C1 segment of cervical spinal cord (tissue), 14 donors: ENCODE data around the gene GPR156.
"Not testable (repeated sequence)": the region's sequence is repeated elsewhere in the genome, so short reads cannot be mapped to it uniquely, and the experiment has no call there.

Source experiments
- DNase-seq, 14 donors: peaks; one replicate each; lab custom pipeline; 2025; lab: John Stamatoyannopoulos, UW

GPR156 gene

DNA sequence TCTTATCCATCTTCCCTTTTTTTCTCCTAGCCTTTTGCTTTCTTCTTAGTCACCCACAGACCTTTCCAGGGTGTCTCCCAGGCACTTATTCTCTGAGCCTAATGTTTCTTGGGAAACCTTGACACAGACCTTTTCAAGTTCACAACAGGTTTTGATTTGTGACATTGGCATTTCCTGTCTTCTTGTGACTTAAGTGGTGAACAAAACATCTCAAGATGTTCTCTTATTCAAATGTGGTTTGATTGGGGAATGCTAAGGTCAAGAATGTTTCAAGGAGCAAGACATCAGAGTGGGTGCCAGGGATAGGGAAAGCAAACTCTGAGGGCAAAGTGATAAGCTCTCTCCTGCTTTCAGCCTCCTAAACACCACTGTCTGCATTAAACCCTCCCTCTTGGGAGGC, 122.6 kb downstream of the GPR156 start:
- no peak for DNase-seq

DNA sequence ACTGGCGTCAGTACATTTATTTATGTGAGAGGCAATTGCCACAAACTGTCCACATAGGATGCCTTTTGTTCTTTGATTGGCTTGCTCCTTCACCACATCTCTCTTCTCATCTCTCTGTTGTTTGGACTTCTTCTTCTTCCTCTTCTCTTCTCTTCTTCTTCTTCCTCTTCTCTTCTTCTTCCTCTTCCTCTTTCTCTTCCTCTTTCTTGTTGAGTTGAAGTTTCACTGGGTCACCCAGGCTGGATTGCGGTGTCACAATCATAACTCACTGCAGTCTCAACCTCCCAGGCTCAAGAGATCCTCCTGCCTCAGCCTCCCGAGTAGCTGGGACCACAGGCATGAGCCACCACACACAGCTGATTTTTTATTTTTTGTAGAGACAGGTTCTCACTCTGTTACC, 123.1 kb downstream of the GPR156 start:
- DNase-seq = no peak

DNA sequence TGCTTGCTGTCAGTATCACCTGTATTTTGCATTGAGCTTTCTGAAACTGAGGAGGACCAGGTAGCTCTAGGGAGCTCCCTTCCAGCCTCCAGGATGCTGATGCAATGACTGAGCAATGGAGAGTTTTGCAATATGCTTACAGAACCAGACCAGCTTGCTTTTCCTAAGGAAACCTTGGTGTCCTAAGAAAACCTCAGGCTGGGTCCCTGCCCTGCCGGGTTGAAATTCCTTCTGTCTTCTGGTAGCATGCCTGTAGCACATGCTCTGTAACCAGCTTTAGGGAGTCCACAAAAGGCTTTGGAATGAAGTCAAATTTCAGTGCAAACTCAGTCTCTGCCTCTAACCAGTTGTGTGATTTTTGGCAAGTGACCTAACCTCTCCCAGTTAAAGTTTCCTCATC, 125.0 kb downstream of the GPR156 start:
- DNase-seq = no peak

DNA sequence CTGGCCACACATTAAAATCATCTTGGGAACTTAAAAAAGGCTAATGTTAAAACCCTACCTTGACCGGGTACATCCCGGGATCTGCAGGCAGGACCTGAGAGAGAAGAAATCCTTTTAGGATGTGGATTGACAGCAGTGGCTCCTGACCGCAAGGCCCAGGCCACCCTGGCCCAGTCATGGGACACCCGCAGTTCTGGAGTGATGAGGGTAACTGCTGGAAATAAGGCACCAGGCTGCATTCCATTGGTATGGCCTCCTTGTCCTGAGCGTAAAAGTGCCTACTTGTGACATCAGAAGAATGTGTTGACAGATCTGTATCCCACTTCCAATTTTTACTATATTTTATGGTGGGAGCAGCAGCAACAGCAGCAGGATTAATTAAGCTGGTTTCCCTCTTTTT, 127.3 kb downstream of the GPR156 start:
- DNase-seq = no peak

DNA sequence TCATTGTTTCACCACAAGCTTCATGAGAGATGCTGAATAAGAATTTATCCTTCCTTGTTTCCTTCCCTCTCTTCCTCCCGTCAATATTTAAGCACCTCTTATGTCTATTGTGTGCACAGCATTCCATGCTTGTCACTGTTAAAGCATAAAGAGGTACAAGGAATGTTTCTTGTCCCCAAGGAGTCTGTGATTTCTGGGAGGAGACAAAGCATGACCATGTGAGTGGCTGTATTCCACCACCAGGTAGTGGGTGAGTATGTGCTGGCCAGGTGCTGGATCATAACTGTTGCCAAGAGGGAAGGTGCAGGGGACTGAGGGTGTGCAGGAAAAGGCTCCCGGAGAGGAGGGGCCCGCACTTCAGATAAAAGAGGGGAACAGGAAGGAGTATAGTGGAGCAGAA, 127.9 kb downstream of the GPR156 start:
- DNase-seq = no peak

DNA sequence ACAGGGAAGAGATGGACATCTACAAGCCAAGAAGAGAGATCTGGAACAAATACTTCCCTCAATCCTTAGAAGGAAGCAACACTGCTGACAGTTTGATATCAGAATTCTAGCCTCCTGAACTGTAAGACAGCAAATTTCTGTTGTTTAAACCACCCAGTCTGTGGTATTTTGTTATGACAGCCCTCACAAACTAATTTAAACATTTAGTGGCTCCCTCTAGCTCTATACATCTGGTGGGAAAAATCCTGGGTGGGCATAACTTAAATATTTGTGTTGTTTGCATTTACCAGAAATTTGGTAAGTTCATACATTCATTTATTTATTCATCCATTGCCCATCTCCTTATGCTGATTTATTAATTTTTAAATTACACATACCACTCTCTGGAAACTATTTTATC, 128.3 kb downstream of the GPR156 start:
- DNase-seq = no peak

DNA sequence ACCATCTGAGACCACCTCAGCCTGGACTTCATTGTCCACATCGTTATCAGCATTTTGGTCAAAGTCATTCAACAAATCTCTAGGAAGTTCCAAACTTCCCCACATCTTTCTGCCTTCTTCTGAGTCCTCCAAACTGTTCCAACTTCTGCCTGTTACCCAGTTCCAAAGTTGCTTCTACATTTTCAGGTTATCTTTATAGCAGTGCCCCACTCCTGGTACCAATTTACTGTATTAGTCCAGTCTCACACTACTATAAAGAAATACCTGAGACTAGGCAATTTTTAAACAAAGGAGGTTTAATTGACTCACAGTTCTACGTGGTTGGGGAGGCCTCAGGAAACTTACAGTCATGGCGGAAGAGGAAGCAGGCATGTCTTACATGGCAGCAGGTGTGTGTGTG, 129.3 kb downstream of the GPR156 start:
- not testable (repeated sequence) for DNase-seq

DNA sequence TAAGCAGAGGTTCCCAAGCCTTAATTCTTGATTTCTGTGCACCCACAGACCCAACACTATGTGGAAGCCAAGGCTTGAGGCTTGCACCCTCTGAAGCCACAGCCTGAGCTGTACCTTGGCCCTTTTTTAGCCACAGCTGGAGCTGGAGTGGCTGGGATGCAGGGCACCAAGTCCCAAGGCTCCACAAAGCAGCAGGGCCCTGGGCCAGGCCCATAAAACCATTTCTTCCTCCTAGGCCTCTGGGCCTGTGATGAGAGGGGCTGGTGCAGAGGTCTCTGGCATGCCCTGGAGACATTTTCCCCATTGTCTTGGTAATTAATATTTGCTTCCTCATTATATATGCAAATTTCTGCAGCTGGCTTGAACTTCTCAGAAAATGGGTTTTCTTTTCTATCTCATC, 129.9 kb downstream of the GPR156 start:
- DNase-seq = no peak

DNA sequence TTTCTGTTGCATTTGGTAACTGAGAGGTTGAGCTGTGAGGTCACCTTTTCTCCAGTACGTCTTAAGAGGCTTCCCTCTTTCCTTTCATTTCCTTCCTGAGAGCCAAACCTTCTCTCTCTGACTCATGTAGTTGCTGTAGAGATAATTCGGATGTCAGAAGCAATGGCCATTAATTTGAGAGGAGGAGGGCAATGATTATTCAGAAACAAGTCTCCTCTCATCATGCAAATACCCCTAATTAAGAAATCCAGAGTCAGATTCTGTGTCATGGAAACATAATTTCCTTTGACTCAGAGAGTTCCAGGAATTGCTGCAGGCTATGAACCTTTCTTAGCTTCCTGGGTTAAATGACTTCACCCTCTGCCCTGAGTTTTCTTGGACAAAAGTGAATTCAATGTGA, 131.7 kb downstream of the GPR156 start:
- DNase-seq = no peak

DNA sequence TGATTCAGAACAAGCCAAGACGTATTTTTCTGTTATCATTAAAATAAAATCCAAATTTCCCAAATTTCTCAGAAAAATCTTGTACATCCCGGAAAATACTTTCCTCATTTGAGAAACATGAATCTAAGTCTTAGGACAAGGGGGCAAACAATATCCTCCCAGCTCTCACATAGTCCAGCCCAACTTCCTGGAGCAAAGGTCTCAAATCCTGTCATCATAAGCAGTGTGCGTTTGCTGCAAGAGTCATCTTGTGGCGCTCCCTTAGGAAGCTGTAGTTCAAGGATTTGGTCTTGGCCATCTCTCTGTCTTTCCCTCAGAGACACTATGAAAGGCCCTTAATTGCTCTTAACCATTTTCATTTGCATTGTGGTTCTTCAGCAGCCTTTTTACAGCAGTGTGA, 133.2 kb downstream of the GPR156 start:
- DNase-seq = no peak

DNA sequence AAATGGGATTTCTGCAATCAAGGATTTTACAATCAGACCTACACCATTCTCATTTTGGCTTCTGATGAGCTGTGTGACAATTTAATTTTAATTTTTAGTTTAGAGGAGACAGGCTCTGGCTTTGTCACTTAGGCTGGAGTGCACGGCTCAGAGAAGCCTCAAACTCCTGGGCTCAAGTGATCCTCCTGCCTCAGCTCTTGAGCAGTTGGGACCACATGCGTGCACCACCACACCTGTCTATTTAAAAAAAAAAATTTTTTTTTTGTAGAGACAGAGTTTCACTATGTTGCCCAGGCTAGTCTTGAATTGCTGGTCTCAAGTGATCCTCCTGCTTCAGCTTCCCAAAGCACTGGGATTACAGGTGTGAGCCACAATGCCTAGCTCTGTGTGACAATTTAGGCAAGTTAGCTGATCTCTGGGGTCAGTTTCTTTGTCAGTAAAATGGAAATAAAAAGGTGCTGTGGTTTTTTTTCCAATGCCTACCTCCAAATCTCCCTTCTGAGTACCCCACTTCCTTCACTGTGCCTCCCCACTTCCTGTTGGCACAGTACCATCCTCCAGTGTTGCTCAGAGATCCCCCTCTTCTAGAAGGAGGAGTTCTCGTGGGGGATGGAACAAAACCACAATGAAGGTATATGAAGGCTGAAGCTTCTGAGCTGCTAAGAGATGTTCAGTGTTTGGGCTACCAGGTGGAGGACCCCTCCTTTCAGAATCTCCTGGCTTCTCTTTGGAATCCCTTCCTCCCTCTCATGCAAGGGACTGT, 136.7 kb downstream of the GPR156 start:
- no peak for DNase-seq

DNA sequence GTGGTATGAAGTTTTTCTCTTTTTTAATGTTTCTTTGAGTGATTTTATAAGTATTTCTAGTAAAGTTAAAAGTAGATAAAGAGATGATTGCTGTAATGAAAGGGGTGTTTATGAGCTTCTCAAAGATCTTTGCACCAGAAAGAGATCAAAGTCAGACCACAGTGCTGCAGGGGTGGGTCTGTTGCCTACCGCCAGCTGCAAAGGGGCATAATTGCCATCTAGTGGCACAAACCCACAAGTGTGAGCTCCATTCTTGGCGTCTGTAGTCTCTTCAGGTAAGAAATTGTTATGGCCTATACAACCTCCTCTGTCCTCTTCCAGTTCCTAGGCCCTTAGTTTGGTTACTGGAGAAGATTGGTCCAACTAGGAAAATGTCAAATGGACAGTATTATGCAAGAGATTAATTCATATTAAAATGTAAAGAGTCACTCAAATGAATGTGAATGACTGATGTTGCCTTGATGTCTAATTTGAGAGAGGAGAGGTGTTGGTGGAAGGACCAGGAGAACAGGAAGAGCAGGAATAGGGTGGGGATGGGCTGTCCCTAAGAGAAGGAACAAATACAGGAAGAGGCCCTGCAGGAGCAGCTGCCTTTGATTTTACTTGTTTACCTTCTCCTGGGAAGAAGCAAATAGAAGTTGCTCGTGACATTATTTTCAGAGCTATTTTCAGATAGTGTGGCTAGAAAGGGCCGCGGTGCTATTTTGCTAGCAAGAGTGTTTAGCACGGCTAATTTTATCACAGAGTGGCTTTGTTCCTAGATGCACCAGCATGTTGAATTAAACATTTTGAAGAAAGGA, 137.8 kb downstream of the GPR156 start:
- no peak for DNase-seq

DNA sequence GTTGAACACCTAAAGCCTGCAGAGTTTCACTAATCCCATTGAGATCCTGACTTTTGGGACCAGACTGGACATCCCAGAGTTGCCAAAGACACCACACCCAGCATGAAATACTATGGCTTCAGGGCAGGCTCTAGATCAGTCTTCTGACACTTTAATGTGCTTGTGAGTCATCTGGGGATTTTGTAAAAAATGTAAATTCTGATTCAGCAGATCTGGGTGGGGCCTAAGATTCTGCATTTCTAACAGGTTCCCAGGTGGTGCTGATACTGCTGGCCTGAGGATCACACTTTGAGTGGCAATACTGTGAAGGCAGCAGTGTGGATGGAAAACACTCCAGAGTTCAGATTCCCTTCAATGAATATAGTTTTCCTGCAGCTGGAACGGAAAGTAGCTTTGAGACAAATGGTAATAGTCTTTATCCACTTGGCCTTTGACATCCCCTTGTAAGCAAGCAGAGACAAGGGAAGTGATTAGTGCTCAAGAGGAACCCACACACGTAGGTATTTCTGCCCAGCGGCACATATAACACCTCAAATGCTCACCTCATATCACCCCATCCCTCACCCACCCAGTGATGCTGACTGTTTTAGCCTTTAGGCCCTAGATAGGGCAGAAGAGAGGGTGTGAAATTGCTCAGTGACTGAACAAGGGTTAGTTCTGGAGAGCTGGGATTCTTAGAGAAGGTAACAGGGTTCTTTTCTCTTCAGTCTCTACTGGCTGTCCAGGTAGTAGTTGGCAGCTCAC, 139.3 kb downstream of the GPR156 start:
- DNase-seq = no peak

DNA sequence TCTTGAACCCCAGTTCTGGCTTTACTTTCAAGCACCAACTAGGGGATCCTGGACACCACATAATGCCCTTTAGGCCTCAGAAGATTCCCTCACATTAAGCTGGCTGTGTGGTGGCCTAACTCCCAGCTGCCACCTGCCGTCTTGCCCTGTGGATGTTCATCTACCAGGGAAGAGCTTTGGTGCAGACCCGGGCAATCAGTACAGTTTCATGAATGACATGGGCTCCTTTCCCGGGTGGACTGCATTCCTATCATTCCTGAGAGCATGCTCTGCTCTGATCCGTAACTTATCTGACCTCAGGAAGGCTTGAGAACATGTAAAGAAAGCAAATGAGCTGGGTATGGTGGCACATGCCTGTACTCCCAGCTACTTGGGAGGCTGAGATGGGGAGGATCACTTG, 140.8 kb downstream of the GPR156 start:
- DNase-seq = no peak

DNA sequence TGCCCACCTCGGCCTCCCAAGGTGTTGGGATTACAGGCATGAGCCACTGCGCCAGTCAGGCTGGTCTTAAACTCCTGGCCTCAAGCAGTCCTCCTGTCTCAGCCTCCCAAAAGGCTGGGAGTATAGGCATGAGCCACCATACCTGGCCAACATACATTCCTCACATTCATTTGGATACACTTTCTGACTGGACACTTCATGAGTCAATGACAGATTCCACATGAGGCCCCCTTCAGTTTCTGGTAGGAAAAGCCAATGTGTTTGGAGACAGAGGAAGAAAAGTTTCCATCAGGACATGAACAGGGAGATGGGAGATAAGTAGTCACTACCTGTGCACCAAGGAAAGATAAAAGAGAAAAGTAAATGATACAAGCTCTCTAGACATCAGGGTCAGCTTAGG, 141.3 kb downstream of the GPR156 start:
- DNase-seq = no peak

DNA sequence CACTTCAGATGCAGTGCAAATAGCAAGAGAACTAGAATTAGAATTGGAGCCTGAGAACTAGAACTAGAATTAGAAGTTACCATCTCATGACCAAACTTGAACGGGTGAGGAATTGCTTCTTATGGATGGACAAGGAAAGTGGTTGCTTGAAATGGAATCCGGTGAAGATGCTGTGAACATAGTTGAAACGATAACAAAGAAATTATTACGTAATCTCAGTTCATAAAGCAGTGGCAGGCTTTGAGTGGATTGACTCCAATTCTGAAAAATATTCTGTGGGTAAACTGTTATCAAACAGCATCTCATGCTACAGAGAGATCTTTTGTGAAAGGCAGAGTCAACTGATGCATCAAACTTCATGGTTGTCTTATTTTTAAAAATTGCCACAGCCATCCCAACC, 142.8 kb downstream of the GPR156 start:
- DNase-seq = no peak

DNA sequence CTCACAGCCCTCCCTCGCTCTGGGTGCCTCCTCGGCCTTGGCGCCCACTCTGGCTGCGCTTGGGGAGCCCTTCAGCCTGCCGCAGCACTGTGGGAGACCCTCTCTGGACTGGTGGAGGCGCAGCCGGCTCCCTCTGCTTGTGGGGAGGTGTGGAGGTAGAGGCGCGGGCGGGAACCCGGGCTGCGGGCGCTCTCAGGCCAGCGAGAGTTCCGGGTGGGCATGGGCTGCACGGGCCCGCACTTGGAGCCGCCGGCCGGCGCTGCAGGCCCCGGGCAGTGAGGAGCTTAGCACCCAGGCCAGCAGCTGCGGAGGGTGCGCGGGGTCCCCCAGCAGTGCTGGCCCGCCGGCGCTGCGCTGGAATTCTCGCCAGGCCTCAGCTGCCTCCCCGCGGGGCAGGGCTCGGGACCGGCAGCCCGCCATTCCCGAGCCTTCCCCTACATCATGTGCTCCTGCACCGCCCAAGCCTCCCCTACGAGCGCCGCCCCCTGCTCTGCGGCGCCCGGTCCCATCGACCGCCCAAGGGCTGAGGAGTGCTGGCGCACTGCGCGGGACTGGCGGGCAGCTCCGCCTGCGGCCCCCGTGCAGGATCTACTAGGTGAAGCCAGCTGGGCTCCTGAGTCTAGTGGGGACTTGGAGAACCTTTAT, 144.8 kb downstream of the GPR156 start:
- DNase-seq = no peak

DNA sequence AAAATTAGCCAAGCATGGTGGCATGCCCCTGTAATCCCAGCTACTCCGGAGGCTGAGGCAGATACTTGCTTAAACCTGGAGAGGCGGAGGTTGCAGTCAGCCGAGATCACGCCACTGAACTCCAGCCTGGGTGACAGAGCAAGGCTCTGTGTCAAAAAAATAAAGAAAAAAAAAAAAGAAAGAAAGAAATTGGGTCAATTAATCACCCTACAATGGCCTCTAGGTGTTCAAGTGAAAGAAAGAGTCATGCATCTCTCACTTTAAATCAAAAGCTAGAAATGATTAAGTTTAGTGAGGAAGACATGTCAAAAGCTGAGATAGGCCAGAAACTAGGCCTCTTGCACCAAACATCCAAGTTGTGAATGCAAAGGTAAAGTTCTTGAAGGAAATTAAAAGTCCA, 145.9 kb downstream of the GPR156 start:
- DNase-seq = no peak

DNA sequence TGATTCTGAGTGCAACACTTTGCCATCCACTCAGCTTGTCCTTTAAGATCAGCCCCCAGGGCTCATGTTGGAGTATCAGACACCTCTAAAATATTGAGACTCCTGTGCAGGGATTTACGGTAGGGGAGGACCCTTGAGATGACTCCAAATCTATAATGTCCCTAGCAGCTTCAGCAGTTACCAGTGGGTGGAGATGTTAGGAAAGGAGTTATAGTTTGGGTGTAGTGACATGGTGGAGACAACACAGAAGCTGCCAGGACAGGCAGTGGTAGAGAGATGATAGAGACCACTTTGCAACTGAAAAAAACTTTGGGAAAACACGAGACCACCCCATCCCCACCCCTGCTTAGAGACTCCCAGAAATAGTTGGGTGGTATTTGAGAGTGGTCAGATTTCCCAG, 147.5 kb downstream of the GPR156 start:
- no peak for DNase-seq

DNA sequence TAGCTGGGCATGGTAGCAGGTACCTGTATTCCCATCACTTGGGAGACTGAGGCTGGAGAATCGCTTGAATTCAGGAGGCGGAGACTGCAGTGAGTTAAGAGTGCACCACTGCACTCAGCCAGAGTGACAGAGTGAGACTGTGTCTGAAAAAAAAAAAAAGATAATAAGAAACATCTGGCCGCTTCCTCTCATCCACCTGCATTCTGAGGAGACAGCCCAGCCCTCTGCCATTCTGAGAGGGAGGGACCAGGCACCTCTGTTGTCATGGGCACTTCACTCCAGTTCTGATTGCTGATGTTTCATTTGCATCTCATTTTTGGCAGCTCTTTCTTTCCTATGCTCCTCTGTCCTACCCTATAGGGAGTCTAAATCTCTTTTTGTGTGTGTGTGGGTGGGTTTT, 154.4 kb downstream of the GPR156 start:
- DNase-seq = no peak

DNA sequence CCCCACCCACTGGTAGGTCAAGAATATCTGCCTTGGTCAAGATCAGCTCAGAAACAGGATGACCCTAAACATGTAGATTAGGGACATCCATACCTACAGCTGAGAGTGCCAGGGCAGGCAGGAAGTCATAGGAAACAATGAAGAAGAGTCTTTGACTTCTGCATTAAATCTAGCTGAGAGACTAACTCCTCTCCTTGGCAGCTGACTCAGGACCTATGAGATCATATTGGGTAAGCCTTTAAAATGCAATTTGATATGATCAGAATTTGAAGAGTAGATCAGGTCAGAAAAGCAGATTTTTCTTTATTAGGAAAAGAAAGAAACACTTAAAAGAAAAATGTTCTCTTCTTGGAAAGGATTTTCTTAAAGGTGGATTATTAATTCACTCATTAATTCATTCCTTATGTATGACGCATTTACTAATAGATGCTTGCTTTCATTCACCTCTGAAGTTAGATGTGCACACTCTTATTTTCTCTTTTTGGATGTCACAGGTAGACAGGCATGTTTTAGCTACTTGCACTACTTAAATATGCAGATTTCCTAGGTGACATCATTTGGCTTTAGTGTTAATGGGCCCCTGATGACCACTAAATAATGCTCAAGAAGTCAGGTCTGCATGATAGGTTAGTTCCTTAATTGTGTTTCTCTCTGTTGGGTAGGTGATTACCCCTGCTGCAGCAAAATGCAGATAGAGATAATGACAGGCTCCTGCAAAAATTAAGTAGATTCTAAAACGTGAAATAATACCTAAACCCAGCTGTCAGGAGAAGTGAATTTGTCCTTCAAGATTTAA, 155.1 kb downstream of the GPR156 start:
- DNase-seq = no peak
